Activated T-cell treated with anti-CD3 and anti-CD28 coated beads, Interleukin-2, amount 50 U/mL, for 72 hours (primary cell): ENCODE results near the gene AGBL4. TPM values are rescaled to one million over a fixed set of nuclear protein-coding genes. Genes with fewer than 3 reads are reported as not detected.
"Not testable (repeated sequence)": the region's sequence is repeated elsewhere in the genome, so short reads cannot be mapped to it uniquely, and the experiment has no call there.

Experiments used
- ATAC-seq, 2 donors: fragments of 150-1000 bp; cut with Tn5 transposase; replicated peaks in 1 of 2; 2 replicates each; pipeline ENCODE4 v1.10.0; 2021; ENCODE audit warnings: moderate library complexity in 2 of 2, mild to moderate bottlenecking in 1 of 2
- DNase-seq, 2 donors: peaks; one replicate each; pipeline ENCODE4 v3.0.0; 2021 to 2022; ENCODE audit warnings: mixed read lengths in 1 of 2
- H3K27ac Mint-ChIP-seq: one replicate; pipeline ENCODE4 v1.8.0; 2022; ENCODE audit warnings: mild to moderate bottlenecking, moderate library complexity, mixed read lengths
- H3K27me3 Mint-ChIP-seq: one replicate; pipeline ENCODE4 v1.8.0; 2022; ENCODE audit warnings: low read depth, mixed read lengths
- H3K36me3 Mint-ChIP-seq, 2 donors: one replicate each; pipeline ENCODE4 v1.8.0; 2022; ENCODE audit warnings: mixed read lengths in 2 of 2, mild to moderate bottlenecking in 1 of 2; ENCODE audit not compliant: insufficient read depth in 2 of 2
- H3K4me1 Mint-ChIP-seq: one replicate; pipeline ENCODE4 v1.8.0; 2022; ENCODE audit warnings: low read depth, mixed read lengths
- H3K4me3 Mint-ChIP-seq, 2 donors: one replicate each; pipeline ENCODE4 v1.8.0; 2022; ENCODE audit warnings: mild to moderate bottlenecking in 2 of 2, mixed read lengths in 2 of 2, moderate library complexity in 2 of 2
- H3K9me3 Mint-ChIP-seq, 2 donors: one replicate each; pipeline ENCODE4 v1.8.0; 2022; ENCODE audit warnings: mixed read lengths in 2 of 2
- total RNA-seq, 2 donors: library from RNA; stranded (reverse); gene quantifications; one replicate each; pipeline ENCODE4 v1.2.3, GENCODE V29; 2022

Gene AGBL4
- total RNA-seq, 2 donors from 2014 or later, result not detected

- no peak for ATAC-seq
- H3K36me3 Mint-ChIP-seq, result no peaks in the 10 kb centered on the region
- no peaks in the 10 kb centered on the region for H3K4me1 Mint-ChIP-seq
- H3K27ac Mint-ChIP-seq, result no peak overlapping the region
- H3K27me3 Mint-ChIP-seq, result peaks cover 22% of the 10 kb centered on the region
- H3K9me3 Mint-ChIP-seq, result no peaks in the 10 kb centered on the region
- H3K4me3 Mint-ChIP-seq, result no peak overlapping the region
- DNase-seq, result no peak
Measured at GRCh38 chr1:48524892-48525467, 1498.8 kb downstream of the AGBL4 start.

- peaks cover 13% of the 10 kb centered on the region for H3K27me3 Mint-ChIP-seq
- H3K9me3 Mint-ChIP-seq, result peaks cover 0 to 2% of the 10 kb centered on the region in 2 donors
- DNase-seq (no peak), ATAC-seq (no peak)
- H3K27ac Mint-ChIP-seq, result no peak overlapping the region
- no peaks in the 10 kb centered on the region for H3K36me3 Mint-ChIP-seq
- no peaks in the 10 kb centered on the region for H3K4me1 Mint-ChIP-seq
- H3K4me3 Mint-ChIP-seq, result no peak overlapping the region
Measured at GRCh38 chr1:48523558-48523957, 1500.2 kb downstream of the AGBL4 start.

GRCh38 chr1:48519896-48520295 is 1503.9 kb downstream of the AGBL4 start:
- DNase-seq, ATAC-seq, H3K9me3 Mint-ChIP-seq, H3K4me3 Mint-ChIP-seq, H3K27ac Mint-ChIP-seq, H3K36me3 Mint-ChIP-seq, H3K4me1 Mint-ChIP-seq: not testable (repeated sequence)
- H3K27me3 Mint-ChIP-seq, result peaks cover 16% of the 10 kb centered on the region

- DNase-seq, result no peak
- peaks cover 21% of the 10 kb centered on the region for H3K27me3 Mint-ChIP-seq
- H3K9me3 Mint-ChIP-seq, result no peaks in the 10 kb centered on the region
- H3K4me1 Mint-ChIP-seq, result no peaks in the 10 kb centered on the region
- no peak overlapping the region for H3K4me3 Mint-ChIP-seq
- no peak for ATAC-seq
- peaks cover 0 to 2% of the 10 kb centered on the region in 2 donors for H3K36me3 Mint-ChIP-seq
- H3K27ac Mint-ChIP-seq, result no peak overlapping the region
Measured at GRCh38 chr1:48506870-48507269, 1516.9 kb downstream of the AGBL4 start.

GRCh38 chr1:48500541-48501450 is 1523.0 kb downstream of the AGBL4 start:
- DNase-seq (no peak), ATAC-seq (no peak)
- Mint-ChIP-seq H3K4me1 (peaks cover 8% of the 10 kb centered on the region), H3K9me3 (no peaks in the 10 kb centered on the region), H3K36me3 (no peaks in the 10 kb centered on the region), H3K27me3 (no peaks in the 10 kb centered on the region), H3K4me3 (no peak overlapping the region), H3K27ac (no peak overlapping the region)

GRCh38 chr1:48499211-48499735 is 1524.5 kb downstream of the AGBL4 start:
- Mint-ChIP-seq H3K9me3 (no peaks in the 10 kb centered on the region), H3K27me3 (no peaks in the 10 kb centered on the region), H3K36me3 (no peaks in the 10 kb centered on the region), H3K27ac (no peak overlapping the region), H3K4me1 (peaks cover 8% of the 10 kb centered on the region), H3K4me3 (no peak overlapping the region)
- DNase-seq, result no peak
- ATAC-seq, result no peak

GRCh38 chr1:48498096-48498791 is 1525.5 kb downstream of the AGBL4 start:
- no peaks in the 10 kb centered on the region for H3K27me3 Mint-ChIP-seq
- H3K4me3 Mint-ChIP-seq, result peak overlapping the region; percentile 41 to 51
- no peaks in the 10 kb centered on the region for H3K36me3 Mint-ChIP-seq
- no peaks in the 10 kb centered on the region for H3K9me3 Mint-ChIP-seq
- ATAC-seq (peak; percentile 75 to 88), DNase-seq (peak; percentile 72)
- peaks cover 8% of the 10 kb centered on the region for H3K4me1 Mint-ChIP-seq
- H3K27ac Mint-ChIP-seq, result no peak overlapping the region

- ATAC-seq (no peak), DNase-seq (no peak)
- Mint-ChIP-seq H3K9me3 (no peaks in the 10 kb centered on the region), H3K36me3 (no peaks in the 10 kb centered on the region), H3K4me1 (peaks cover 8% of the 10 kb centered on the region), H3K27ac (no peak overlapping the region), H3K27me3 (peaks cover 2% of the 10 kb centered on the region), H3K4me3 (no peak overlapping the region)
Measured at GRCh38 chr1:48495911-48496310, 1527.8 kb downstream of the AGBL4 start.

GRCh38 chr1:48495166-48495565 is 1528.6 kb downstream of the AGBL4 start:
- H3K36me3 Mint-ChIP-seq, result no peaks in the 10 kb centered on the region
- peaks cover 6% of the 10 kb centered on the region for H3K27me3 Mint-ChIP-seq
- H3K27ac Mint-ChIP-seq, result no peak overlapping the region
- ATAC-seq (no peak), DNase-seq (no peak)
- no peaks in the 10 kb centered on the region for H3K9me3 Mint-ChIP-seq
- H3K4me3 Mint-ChIP-seq, result no peak overlapping the region
- H3K4me1 Mint-ChIP-seq, result peaks cover 8% of the 10 kb centered on the region

- Mint-ChIP-seq H3K4me1 (peaks cover 8% of the 10 kb centered on the region), H3K27me3 (peaks cover 6% of the 10 kb centered on the region), H3K27ac (no peak overlapping the region), H3K36me3 (no peaks in the 10 kb centered on the region), H3K9me3 (no peaks in the 10 kb centered on the region), H3K4me3 (no peak overlapping the region)
- ATAC-seq (no peak), DNase-seq (no peak)
Measured at GRCh38 chr1:48493970-48494769, 1529.6 kb downstream of the AGBL4 start.

GRCh38 chr1:48493041-48493440 is 1530.7 kb downstream of the AGBL4 start:
- no peak overlapping the region for H3K27ac Mint-ChIP-seq
- DNase-seq (no peak), ATAC-seq (no peak)
- peaks cover 2% of the 10 kb centered on the region for H3K4me1 Mint-ChIP-seq
- H3K9me3 Mint-ChIP-seq, result no peaks in the 10 kb centered on the region
- H3K36me3 Mint-ChIP-seq, result no peaks in the 10 kb centered on the region
- no peak overlapping the region for H3K4me3 Mint-ChIP-seq
- H3K27me3 Mint-ChIP-seq, result peaks cover 6% of the 10 kb centered on the region

- Mint-ChIP-seq H3K9me3 (no peaks in the 10 kb centered on the region), H3K27me3 (peaks cover 6% of the 10 kb centered on the region), H3K36me3 (no peaks in the 10 kb centered on the region), H3K4me1 (no peaks in the 10 kb centered on the region), H3K27ac (no peak overlapping the region), H3K4me3 (no peak overlapping the region)
- ATAC-seq, result no peak
- no peak for DNase-seq
Measured at GRCh38 chr1:48492392-48492791, 1531.4 kb downstream of the AGBL4 start.
